ENCODE results near the gene PRKG1. TPM values are rescaled to one million over a fixed set of nuclear protein-coding genes. Genes with fewer than 3 reads are reported as not detected.

Gene PRKG1
- total and polyA plus RNA-seq, 2 of the 8 experiments (the other 6 are each of a cell fraction or from before 2014, with no cell fraction given): 4.2 to 15.2 TPM

DNA sequence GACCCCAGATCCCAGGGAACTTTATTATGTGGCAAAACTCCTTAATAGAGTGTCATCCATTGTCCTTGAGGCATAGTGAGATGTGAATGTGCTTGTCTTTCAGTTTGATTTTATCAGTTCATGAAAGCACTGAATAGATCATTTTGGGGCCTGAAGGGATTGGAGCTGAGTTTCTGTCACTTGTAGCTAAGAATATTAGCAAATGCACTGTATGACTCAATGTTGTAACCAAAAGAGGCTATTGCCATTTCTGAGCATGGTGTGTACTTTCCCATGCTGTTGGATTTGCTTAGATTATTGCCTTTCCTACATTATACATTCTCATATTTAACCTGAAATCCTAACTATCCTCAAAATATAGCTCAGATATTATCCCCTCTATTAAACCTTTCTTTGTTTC is 130.4 kb downstream of the PRKG1 start:
- no peak overlapping the region for H3K27ac ChIP-seq (ENCODE audit: low read depth, low read length)

More for the DNA sequence above, 130.4 kb downstream of the PRKG1 start:
- Histone ChIP-seq H3K4me3 (ENCODE audit: extremely low read depth in 1 of 4, insufficient read depth in 2 of 4, low read depth in 3 of 4, low read length in 4 of 4) (0 out of 8 replicates have a peak overlapping the region, but pooled peaks of 1 of the 4 experiments have one; percentile 19), H3K23ac (ENCODE audit: insufficient read length) (no peak overlapping the region), H3K79me1 (ENCODE audit: low read depth, low read length) (no peaks in the 10 kb centered on the region), H4K8ac (ENCODE audit: extremely low read depth, insufficient read depth, low read length) (no peak overlapping the region), H3K36me3 (ENCODE audit: control insufficient read depth in 2 of 4, insufficient read depth in 4 of 4, low read length in 3 of 4) (no peaks in the 10 kb centered on the region), H2BK12ac (ENCODE audit: low read depth, low read length) (no peak overlapping the region), H3K56ac (replicated peaks; ENCODE audit: insufficient read length, low read depth, low read length) (no peak overlapping the region), H3K23me2 (ENCODE audit: low read depth, low read length) (no peaks in the 10 kb centered on the region), H4K91ac (replicated peaks; ENCODE audit: insufficient read length, low read length) (peak overlapping the region; percentile 14), H2BK5ac (ENCODE audit: low read depth, low read length) (no peak overlapping the region; the same call in 1 of the 2 replicates), H4K20me1 (replicated peaks in 1 of 2; ENCODE audit: control insufficient read depth in 1 of 2, insufficient read depth in 2 of 2, low read length in 2 of 2) (no peaks in the 10 kb centered on the region), H2BK120ac (replicated peaks; ENCODE audit: low read depth, low read length) (peak overlapping the region; percentile 8), H3K18ac (ENCODE audit: extremely low read depth, low read length) (no peak overlapping the region), H2BK15ac (ENCODE audit: low read length) (no peak overlapping the region), H3K79me2 (ENCODE audit: control insufficient read depth in 1 of 2, insufficient read depth in 2 of 2, low read length in 2 of 2) (peaks cover 0 to 4% of the 10 kb centered on the region in 2 experiments; a peak in 1 of 4 replicates), H2AK5ac (ENCODE audit: low read depth, low read length) (no peak overlapping the region), H4K5ac (ENCODE audit: insufficient read length, low read depth, low read length) (no peak overlapping the region), H3K4me1 (replicated peaks in 1 of 4; ENCODE audit: control insufficient read depth in 3 of 4, insufficient read depth in 4 of 4, low read length in 3 of 4) (peaks cover 0 to 10% (median 8%) of the 10 kb centered on the region in 4 experiments; a peak in 3 of 7 replicates), H2AFZ (ENCODE audit: low read length) (no peak overlapping the region), H3K4me2 (ENCODE audit: insufficient read depth in 1 of 2, low read depth in 2 of 2, low read length in 2 of 2) (no peak overlapping the region), H2BK20ac (ENCODE audit: low read length) (no peak overlapping the region), H3K9ac (replicated peaks in 1 of 4; ENCODE audit: extremely low read depth in 1 of 4, low read depth in 3 of 4, low read length in 3 of 4) (no peak overlapping the region; a peak in 1 of 7 replicates), H3K27me3 (replicated peaks in 1 of 4; ENCODE audit: control insufficient read depth in 3 of 4, extremely low read depth in 1 of 4, insufficient read depth in 3 of 4, low read length in 3 of 4) (no peaks in the 10 kb centered on the region), H3K14ac (ENCODE audit: insufficient read length) (no peak overlapping the region), H3K4ac (replicated peaks; ENCODE audit: insufficient read length, low read depth, low read length) (no peak overlapping the region), H3K9me3 (ENCODE audit: insufficient read depth in 2 of 2, low read depth in 1 of 2, low read length in 1 of 2) (no peaks in the 10 kb centered on the region)
- ChIA-PET POLR2A (ENCODE audit: partially characterized antibody) (interaction anchor here (0.8 kb wide), 1 partner anchor 162 kb away, joined by 3 read pairs; no protein-coding TSS in a partner anchor), CTCF (ENCODE audit: partially characterized antibody) (interaction anchor here (0.6 to 1.0 kb wide), 4 partner anchors 14 to 178 kb away, joined by 3 read pairs; no protein-coding TSS in a partner anchor)
- no peak for DNase-seq (ENCODE audit: low read depth in 1 of 2, low spot score in 2 of 2)
- TF ChIP-seq BCL11A (IDR thresholded peaks at IDR 0.05; ENCODE audit: low read depth in 2 of 2, low read length in 2 of 2) (no peak), CREB1 (IDR thresholded peaks at IDR 0.05) (no peak), CBX5 (IDR thresholded peaks at IDR 0.05; ENCODE audit: low read depth, low read length) (no peak), POU5F1 (IDR thresholded peaks at IDR 0.05; ENCODE audit: low read depth, low read length) (no peak), ATF3 (IDR thresholded peaks at IDR 0.05; ENCODE audit: insufficient read depth, low read depth, low read length) (no peak), CHD2 (IDR thresholded peaks at IDR 0.05; ENCODE audit: low read length) (no peak), JUN (IDR thresholded peaks at IDR 0.05; ENCODE audit: low read depth, low read length) (no peak), ASH2L (IDR thresholded peaks at IDR 0.05; ENCODE audit: low read length) (no peak), SP4 (IDR thresholded peaks at IDR 0.05; ENCODE audit: low read length) (no peak), SRF (IDR thresholded peaks at IDR 0.05; ENCODE audit: low read depth, low read length) (no peak), GTF2F1 (IDR thresholded peaks at IDR 0.05; ENCODE audit: borderline replicate concordance, low read depth, low read length) (no peak), KDM1A (IDR thresholded peaks at IDR 0.05; ENCODE audit: borderline replicate concordance, low read length) (no peak), SIRT6 (IDR thresholded peaks at IDR 0.05; ENCODE audit: low read length) (no peak), KDM5A (IDR thresholded peaks at IDR 0.05; ENCODE audit: low read length) (no peak), POLR2AphosphoS5 (IDR thresholded peaks at IDR 0.05; ENCODE audit: low read depth, low read length) (no peak), RXRA (IDR thresholded peaks at IDR 0.05; ENCODE audit: insufficient read depth, low read depth, low read length) (no peak), BRCA1 (IDR thresholded peaks at IDR 0.05; ENCODE audit: low read depth, low read length) (no peak)
- FAIRE-seq: no peak

Measured in H1 (cell line).